Neuron (in vitro differentiated cells): ENCODE results near the gene ISG15.
"Not testable (repeated sequence)": the region's sequence is repeated elsewhere in the genome, so short reads cannot be mapped to it uniquely, and the experiment has no call there.

Source experiments
- H2AFZ ChIP-seq: one replicate; pipeline ENCODE4 v1.6.1; 2013; ENCODE audit warnings: low read depth, mild to moderate bottlenecking, inconsistent platforms, low read length, moderate library complexity
- H3K27me3 ChIP-seq: one replicate; pipeline ENCODE4 v1.6.1; 2013; ENCODE audit warnings: low read length; ENCODE audit not compliant: insufficient read depth
- H3K36me3 ChIP-seq: one replicate; pipeline ENCODE4 v1.6.1; 2013; ENCODE audit warnings: low read length; ENCODE audit not compliant: insufficient read depth
- H3K4me1 ChIP-seq: one replicate; pipeline ENCODE4 v1.6.1; 2013; ENCODE audit warnings: low read length; ENCODE audit not compliant: insufficient read depth
- H3K4me3 ChIP-seq: 2 replicates; pipeline ENCODE4 v1.5.1; 2013; ENCODE audit warnings: mild to moderate bottlenecking, low read length, moderate library complexity
- H3K9me3 ChIP-seq: one replicate; pipeline ENCODE4 v1.6.1; 2013; ENCODE audit warnings: low read length

The ISG15 gene

DNA sequence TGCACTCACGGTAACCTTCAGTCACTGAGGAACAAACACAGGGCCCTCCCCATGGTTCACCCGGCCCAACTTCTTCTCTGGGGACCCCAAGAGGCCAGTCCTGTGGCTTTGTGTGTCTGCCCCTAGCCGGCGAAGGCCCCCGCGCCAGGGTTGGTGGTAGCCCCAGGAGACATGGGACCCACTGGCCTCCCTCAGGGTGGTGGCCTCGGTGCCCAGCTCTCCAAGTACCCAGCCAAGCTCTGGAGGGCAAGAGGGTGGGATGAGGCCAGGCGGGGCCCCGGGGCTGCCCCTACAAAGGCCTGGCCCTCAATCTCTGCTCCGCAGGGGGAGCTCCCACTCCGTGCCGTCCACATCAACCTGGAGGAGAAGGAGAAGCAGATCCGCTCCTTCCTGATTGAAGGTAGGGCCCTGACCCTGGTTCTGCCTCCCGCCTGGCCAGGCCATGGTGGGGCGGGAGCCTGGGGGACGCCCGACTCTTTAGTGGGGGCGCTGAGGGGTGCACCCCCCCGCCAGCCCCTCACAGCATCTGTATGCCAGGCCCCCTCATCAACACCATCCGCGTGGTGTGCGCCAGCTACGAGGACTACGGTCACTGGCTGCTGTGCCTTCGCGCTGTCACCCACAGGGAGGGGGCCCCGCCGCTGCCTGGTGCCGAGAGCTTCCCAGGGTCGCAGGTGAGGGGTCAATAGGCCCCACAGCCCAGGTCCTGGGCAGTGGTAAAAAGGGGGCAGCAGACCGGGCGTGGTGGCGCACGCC is 41.4 kb upstream of the ISG15 start:
- H3K27me3 ChIP-seq, result peaks cover 82% of the 10 kb centered on the region
- H3K9me3 ChIP-seq, result no peaks in the 10 kb centered on the region
- H3K4me1 ChIP-seq, result peaks cover 10% of the 10 kb centered on the region
- no peaks in the 10 kb centered on the region for H3K36me3 ChIP-seq
- no peak overlapping the region for H3K4me3 ChIP-seq
- no peak overlapping the region for H2AFZ ChIP-seq

DNA sequence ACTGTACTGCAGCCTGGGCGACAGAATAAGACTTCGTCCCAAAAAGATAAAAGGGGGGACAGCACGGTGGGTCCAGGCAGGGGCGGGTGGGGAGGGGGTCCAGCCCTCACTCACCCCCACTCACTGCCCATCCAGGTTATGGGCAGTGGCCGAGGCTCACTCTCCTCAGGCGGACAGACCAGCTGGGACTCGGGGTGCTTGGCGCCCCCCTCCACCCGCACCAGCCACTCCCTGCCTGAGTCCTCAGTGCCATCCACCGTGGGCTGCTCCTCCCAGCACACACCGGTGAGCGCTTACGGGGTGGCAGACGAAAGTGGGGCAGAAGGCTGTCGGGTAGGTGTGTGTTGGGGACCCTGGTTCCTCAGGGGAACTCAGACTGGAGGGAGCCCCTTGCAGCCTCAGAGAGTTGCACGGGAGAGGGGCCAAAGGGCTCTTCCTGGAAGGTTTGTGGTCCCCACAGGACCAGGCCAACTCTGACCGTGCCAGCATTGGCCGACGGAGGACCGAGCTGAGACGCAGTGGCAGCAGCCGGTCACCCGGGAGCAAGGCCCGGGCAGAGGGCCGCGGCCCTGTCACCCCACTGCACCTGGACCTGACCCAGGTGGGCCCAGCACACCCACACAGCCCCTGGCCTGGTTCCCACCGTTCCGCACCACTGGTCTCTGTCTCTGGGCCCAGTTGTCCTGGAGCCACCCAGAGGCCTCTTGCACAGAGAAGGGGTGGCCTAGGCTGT is 40.4 kb upstream of the ISG15 start:
- Histone ChIP-seq H3K9me3 (no peaks in the 10 kb centered on the region), H2AFZ (no peak overlapping the region), H3K36me3 (no peaks in the 10 kb centered on the region), H3K27me3 (peaks cover 72% of the 10 kb centered on the region), H3K4me1 (peaks cover 10% of the 10 kb centered on the region), H3K4me3 (no peak overlapping the region)

DNA sequence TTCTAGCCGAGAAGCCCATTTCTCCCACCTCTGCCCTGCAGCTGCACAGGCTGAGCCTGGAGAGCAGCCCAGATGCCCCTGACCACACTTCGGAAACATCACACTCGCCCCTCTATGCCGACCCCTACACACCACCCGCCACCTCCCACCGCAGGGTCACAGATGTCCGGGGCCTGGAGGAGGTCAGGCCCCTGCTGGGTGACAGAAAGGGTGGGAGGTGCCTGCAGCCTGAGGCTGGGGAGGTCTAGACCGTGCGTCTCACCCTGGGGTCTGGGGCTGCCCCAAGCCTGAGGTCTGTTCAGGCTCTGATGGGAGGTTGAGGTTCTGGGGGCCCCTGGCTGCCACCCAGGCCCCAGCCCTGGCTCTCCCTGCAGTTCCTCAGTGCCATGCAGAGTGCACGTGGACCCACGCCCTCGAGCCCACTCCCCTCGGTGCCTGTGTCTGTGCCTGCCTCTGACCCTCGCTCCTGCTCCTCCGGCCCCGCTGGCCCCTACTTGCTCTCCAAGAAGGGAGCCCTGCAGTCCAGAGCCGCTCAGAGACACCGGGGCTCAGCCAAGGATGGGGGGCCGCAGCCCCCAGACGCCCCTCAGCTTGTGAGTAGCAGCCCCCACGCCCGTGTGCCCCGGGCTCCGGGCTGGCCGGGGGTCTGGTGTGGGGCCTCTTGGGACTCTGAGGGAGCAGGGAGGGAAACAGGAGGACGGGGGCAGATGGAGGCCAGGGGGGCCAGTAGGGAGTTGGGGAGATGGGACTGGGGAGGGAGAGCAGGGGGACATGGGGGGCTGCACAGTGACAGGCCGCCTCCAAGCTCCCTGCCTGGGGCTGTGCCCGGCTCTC is 39.6 kb upstream of the ISG15 start:
- Histone ChIP-seq H3K4me1 (peaks cover 10% of the 10 kb centered on the region), H2AFZ (no peak overlapping the region), H3K9me3 (peaks cover 2% of the 10 kb centered on the region), H3K27me3 (peaks cover 64% of the 10 kb centered on the region), H3K4me3 (no peak overlapping the region), H3K36me3 (no peaks in the 10 kb centered on the region)

DNA sequence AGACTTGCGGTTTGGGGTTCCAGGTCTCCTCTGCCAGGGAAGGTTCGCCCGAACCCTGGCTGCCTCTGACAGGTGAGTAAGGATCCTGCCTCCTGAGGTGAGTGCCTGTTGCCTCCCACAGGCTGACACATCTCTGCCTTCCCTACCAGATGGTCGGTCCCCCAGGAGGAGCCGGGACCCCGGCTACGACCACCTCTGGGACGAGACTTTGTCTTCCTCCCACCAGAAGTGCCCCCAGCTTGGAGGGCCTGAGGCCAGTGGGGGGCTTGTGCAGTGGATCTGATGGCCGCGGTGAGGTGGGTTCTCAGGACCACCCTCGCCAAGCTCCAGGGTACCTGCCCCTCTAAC is 39.0 kb upstream of the ISG15 start:
- H3K4me3 ChIP-seq, result no peak overlapping the region
- no peak overlapping the region for H2AFZ ChIP-seq
- peaks cover 2% of the 10 kb centered on the region for H3K9me3 ChIP-seq
- H3K36me3 ChIP-seq, result no peaks in the 10 kb centered on the region
- peaks cover 10% of the 10 kb centered on the region for H3K4me1 ChIP-seq
- H3K27me3 ChIP-seq, result peaks cover 58% of the 10 kb centered on the region

DNA sequence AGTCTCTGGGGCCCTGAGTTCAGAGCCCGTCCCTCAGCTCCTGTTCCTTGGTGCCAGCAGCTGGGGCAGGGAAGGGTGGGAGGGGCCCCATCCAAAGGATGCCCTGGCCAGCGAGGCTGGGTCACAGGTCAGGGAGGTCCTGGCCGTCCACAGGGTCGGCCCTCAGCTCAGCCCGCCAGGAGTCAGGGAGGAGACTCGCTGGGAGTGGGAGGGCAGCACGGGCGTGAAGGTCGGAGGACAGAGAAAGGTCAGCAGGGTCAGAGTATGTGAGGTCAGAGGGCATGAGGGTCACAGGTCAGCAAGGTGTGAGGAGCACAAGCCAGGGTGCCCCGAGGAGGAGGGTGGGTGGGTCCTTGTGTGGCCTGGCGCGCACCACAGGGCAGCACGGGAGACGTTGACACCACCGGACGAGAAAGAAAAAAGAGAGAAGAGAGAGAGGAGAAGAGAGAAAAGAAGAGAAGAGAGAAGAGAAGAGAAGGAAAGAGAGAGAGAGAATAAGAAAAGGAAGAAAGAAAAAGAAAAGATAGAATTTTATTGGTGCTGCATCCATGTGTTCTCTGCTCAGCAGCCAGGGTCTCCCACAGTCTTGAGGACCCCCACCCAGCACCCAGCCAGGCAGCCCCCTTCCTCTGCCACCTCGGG is 38.5 kb upstream of the ISG15 start:
- H3K36me3 ChIP-seq, result no peaks in the 10 kb centered on the region
- peaks cover 10% of the 10 kb centered on the region for H3K4me1 ChIP-seq
- no peak overlapping the region for H2AFZ ChIP-seq
- peaks cover 2% of the 10 kb centered on the region for H3K9me3 ChIP-seq
- H3K4me3 ChIP-seq, result no peak overlapping the region
- H3K27me3 ChIP-seq, result peaks cover 53% of the 10 kb centered on the region

DNA sequence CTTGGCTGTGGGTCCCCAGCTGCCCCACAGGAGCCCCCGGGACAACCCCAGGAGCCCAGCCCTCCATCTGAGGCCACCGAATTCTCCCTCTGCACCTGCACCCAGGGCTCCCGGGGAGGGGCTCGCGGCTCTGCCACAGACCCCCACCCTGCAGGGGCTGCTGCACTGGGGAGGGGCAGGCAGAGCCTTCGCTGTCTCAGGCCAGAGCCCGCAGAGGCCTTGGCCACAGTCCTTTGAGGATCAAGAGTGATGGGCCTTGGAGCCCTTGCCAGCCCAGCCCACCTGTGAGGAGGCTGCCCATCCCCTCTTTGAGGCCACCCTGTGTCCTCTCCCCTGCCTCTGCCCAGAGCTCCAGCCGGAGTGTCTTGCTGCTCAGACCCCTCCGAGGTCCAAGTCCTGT is 37.9 kb upstream of the ISG15 start:
- no peak overlapping the region for H3K4me3 ChIP-seq
- no peak overlapping the region for H2AFZ ChIP-seq
- peaks cover 47% of the 10 kb centered on the region for H3K27me3 ChIP-seq
- peaks cover 10% of the 10 kb centered on the region for H3K4me1 ChIP-seq
- H3K9me3 ChIP-seq, result peaks cover 4% of the 10 kb centered on the region
- no peaks in the 10 kb centered on the region for H3K36me3 ChIP-seq

DNA sequence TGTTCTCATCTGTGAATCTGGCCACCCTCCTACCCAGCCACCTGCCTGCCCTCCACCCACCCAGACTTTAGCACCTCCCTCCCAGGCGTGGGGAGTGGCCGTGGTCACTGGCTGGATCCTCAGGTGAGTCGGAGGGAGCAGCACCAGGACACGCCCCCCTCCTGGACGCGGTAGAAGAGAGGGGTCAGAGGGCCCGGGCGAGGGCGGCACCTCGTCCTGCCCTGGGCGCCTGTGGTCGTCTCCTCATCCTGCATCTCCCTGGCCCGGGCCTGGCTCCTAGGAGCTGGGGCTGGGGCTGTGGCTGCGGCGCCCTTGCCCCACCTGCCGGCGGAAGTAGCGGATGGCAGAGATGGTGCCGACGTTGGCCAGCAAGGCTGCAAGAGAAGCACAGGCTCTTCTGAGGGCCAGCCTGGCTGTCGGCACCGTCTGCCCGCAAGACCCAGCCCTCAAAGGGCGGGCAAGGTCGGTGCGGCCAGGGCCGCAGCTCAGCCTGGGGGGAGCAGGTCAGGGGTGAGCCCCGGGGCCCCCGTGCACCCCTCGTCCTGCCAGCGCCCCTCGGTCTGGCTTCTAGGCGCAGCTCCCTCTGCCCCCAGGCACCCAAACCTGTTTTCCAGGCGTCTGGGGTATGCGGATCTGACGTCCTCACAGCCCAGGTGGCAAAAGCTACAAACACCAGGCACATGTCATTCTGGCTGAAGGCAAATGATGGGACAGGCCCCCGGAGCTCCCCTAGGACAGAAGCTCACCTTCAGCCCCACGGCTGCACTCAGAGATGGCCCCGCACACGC is 37.2 kb upstream of the ISG15 start:
- H3K36me3 ChIP-seq, result no peaks in the 10 kb centered on the region
- peaks cover 10% of the 10 kb centered on the region for H3K4me1 ChIP-seq
- no peak overlapping the region for H3K4me3 ChIP-seq
- peaks cover 4% of the 10 kb centered on the region for H3K9me3 ChIP-seq
- H3K27me3 ChIP-seq, result peaks cover 44% of the 10 kb centered on the region
- no peak overlapping the region for H2AFZ ChIP-seq

DNA sequence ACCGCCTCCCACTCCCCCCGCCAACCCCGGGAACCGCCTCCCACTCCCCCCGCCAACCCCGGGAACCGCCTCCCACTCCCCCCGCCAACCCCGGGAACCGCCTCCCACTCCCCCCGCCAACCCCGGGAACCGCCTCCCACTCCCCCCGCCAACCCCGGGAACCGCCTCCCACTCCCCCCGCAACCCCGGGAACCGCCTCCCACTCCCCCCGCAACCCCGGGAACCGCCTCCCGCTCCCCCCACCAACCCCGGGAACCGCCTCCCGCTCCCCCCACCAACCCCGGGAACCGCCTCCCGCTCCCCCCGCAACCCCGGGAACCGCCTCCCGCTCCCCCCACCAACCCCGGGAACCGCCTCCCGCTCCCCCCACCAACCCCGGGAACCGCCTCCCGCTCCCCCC is 36.5 kb upstream of the ISG15 start:
- not testable (repeated sequence) for H2AFZ ChIP-seq, H3K36me3 ChIP-seq, H3K4me1 ChIP-seq, H3K4me3 ChIP-seq, H3K9me3 ChIP-seq
- peaks cover 43% of the 10 kb centered on the region for H3K27me3 ChIP-seq

DNA sequence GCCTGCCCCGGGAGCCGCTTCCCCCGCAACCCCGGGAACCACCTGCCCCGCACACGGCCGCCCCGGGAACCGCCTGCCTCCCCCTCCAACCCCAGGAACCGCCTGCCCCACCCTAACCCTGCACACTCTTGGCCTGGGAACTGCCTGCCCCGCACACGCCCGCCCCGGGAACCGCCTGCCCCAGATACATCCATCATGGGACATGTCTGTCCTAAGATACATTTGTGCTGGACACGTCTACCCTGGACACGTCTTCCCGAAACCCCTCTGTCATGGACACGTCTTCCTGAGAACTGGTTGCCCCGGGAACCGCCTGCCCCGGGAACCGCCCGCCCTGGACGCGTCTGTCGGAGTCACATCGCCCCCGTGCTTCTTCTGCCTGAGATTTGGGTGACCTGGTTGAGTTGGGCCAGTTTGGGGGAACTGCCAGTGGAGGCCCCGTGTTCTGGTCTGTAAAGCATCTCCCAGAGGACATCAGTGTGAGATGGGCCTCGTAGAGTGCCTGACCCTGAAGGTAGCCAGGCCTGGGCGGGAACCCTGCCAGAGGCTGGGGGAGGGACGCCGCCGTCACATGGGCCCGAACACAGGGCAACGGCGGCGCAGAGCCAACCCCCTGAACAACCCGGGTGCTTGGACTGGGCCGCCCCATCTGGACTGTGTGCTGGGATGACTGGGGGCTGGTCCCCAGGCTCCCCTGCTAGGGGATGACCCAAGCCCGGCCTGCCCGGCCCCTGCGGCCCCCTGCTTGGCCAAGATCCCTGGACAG is 35.0 kb upstream of the ISG15 start:
- H3K36me3 ChIP-seq, result no peaks in the 10 kb centered on the region
- no peak overlapping the region for H2AFZ ChIP-seq
- no peak overlapping the region for H3K4me3 ChIP-seq
- H3K27me3 ChIP-seq, result peaks cover 40% of the 10 kb centered on the region
- peaks cover 10% of the 10 kb centered on the region for H3K4me1 ChIP-seq
- H3K9me3 ChIP-seq, result peaks cover 4% of the 10 kb centered on the region

DNA sequence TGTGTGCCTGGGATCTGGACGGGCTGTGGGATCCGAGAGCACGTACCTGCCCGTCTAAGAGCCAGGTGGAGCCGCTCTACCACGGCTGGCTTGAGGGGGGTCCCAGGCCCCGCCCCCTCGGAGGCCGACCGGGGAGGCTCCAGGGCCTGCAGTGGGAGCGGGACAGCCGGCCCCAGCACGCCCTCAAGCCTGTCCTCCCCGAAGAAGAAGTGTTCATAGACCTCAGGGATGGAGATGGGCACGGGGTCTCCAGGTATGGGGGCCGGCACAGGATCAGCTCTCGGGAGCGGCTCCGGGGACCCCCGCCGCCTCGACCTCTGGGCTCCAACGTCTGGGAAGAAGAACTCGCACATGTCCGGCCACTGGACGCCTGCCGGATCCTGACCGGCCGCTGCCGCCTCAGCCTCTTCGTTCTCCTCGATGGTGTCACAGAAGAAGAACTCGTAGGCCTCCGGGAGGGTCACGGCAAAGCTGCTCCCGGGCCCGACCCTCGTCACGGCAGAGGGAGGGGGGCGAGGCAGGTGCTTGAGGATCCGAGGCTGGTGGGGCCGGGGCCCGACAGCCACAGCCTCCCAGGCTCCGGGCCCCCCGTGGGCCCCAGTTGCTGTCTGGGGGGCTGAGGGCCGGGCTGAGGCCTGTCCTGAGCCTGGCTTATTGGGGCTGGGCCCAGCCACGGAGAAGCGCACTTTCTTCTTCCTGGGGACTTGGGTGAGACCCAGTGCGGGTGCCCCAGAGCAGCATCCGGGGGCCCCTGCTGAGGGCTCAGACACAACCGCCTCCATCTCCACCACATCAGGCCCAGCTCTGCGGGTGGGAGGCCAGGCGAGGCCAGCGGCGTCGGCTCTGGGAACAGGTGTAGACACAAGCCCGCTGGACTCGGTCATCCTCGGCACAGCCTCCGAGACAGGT is 34.2 kb upstream of the ISG15 start:
- H3K4me3 ChIP-seq, result no peak overlapping the region
- no peaks in the 10 kb centered on the region for H3K36me3 ChIP-seq
- peaks cover 33% of the 10 kb centered on the region for H3K27me3 ChIP-seq
- H3K4me1 ChIP-seq, result peaks cover 4% of the 10 kb centered on the region
- H3K9me3 ChIP-seq, result peaks cover 4% of the 10 kb centered on the region
- H2AFZ ChIP-seq, result no peak overlapping the region

DNA sequence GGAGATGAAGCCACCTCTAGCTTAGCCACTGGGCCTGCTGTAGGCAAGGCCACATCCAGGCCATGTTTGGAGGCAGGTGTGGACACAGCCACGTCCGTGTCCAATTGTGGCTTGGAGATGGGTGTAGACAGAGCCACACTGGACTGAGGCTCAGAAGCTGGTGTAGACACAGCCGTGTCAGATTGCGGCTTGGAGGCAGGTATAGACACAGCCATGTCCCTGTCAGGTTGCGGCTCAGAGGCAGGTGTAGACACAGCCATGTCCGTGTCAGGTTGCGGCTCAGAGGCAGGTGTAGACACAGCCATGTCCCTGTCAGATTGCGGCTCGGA is 33.6 kb upstream of the ISG15 start:
- no peaks in the 10 kb centered on the region for H3K36me3 ChIP-seq
- H3K27me3 ChIP-seq, result peaks cover 27% of the 10 kb centered on the region
- H2AFZ ChIP-seq, result no peak overlapping the region
- no peak overlapping the region for H3K4me3 ChIP-seq
- H3K9me3 ChIP-seq, result peaks cover 4% of the 10 kb centered on the region
- H3K4me1 ChIP-seq, result peaks cover 4% of the 10 kb centered on the region
